ENCODE data around the gene FBP1.
"Not testable (repeated sequence)": the region's sequence is repeated elsewhere in the genome, so short reads cannot be mapped to it uniquely, and the experiment has no call there.

FBP1 gene

GRCh38 chr9:94576131-94576530 is 63.2 kb downstream of the FBP1 start:
- DNase-seq (ENCODE audit: low spot score), result no peak

GRCh38 chr9:94568972-94569712 is 70.2 kb downstream of the FBP1 start:
- DNase-seq (ENCODE audit: low spot score), result no peak

- DNase-seq (ENCODE audit: low spot score), result no peak
Measured at GRCh38 chr9:94568250-94568889, 70.9 kb downstream of the FBP1 start.

DNA sequence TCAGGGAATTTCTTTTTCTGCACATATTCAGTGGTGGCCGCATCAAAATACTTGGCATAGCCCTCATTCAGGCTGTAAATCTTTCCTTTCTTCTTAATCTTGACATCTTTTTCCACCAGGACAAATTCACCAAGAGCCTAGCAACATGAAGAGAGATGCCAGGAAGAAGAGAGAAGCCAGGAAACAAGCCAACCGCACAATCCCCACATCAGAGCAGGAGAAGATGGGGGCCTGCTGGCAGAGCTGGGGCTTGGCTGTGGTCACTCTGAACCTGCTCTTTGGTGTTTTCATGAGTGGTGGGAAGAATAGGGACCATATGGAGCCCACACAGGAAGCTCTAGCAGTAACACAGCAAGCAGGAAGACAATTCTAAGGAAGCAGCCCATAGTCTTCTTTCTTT is 72.0 kb downstream of the FBP1 start:
- DNase-seq (ENCODE audit: low spot score), result no peak

GRCh38 chr9:94566550-94566949 is 72.8 kb downstream of the FBP1 start:
- DNase-seq (ENCODE audit: low spot score), result no peak

- DNase-seq (ENCODE audit: low spot score), result not testable (repeated sequence)
Measured at GRCh38 chr9:94564279-94564678, 75.0 kb downstream of the FBP1 start.

- DNase-seq (ENCODE audit: low spot score), result no peak
Measured at GRCh38 chr9:94563548-94563947, 75.8 kb downstream of the FBP1 start.

GRCh38 chr9:94560237-94560636 is 79.1 kb downstream of the FBP1 start:
- no peak for DNase-seq (ENCODE audit: low spot score)

DNA sequence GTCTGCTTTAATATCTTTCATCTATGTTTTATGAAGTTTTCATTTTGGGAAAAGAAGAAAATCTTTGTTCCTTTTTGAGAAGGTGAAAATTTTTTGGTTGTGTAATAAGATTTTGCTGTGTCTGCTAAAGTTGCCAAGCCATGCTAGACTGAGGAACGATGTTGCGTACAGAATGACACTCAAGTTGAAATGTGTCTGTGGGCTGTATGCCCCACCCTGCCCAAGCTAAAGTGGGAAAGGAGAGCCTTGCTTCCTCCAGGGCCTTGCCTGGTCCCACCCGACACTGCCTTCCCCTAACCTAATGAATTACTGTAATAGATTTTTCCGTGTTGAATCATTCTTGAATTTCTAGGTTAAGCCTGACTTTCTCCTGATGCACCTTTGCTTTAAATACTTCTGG is 81.9 kb downstream of the FBP1 start:
- no peak for DNase-seq (ENCODE audit: low spot score)

DNA sequence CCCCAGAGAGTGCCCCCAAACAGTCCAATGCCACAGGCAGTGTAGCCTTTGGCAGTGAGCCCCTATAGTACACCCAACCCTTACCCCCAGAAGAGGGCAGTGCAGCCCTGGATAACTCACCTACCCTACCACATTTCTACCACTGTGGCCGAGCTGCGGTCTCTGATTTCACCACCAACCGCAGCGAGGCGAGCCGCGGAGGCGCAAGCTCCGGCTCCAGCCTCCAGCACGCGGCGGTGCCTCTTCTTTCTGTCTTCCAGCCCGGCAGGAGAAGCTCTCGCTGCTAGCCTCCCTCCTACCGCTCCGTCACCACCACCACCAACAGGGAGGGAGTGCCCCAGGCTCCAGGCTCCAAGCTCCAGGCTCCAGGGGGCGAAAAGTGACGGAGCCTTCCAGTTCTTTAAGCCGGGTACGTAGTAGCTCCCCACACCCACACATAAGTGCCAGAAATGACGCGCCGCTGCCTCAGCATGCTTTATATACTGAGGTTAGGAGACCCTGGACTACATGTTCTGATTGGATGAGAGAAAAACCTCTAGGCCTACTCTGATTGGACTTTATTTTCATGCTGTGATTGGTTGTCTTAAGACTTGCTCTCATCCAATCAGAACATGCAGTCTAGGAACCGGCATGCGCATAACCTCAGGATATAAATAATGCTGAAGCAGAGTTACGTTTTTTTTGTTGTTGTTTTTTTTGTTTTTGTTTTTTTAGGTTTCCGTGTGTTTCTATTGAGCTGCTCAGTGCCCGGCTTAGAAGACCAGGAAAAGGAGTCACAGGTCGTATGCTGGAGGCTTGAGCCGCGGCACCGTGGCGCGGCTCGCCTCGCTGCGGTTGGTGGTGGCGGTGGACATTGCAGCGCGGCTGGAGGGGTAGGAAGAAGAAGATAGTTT is 84.6 kb downstream of the FBP1 start, which contains the start of gene PCAT7:
PCAT7 (plus strand) TSS at position 645 of the 893 bp plus-strand sequence.
- DNase-seq (ENCODE audit: low spot score), result no peak

DNA sequence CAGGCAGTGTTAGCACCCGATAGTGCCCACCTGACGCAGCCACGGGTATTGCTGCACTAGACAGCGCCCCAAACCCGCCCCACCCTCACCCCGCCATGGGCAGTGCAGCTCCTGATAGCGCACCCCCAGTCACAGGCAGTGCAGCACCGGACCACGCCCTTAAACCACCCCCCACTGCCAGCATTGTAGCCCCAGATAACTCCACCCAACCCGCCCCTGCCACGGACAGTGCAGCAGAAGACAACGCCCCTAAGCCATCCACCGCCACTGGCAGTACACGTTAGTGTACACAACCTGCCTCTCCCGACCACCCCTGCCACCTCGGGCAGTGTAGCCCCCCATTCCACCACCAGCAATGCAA is 85.3 kb downstream of the FBP1 start:
- DNase-seq (ENCODE audit: low spot score), result no peak
